Stimulated activated CD8-positive, alpha-beta memory T cell treated with anti-CD3 and anti-CD28 coated beads, Interleukin-12 subunit alpha, Interleukin-12 subunit beta, amount 100 ng/mL, for 1 hour (primary cell): ENCODE data around the gene PIERCE2.
"Not testable (repeated sequence)": the region's sequence is repeated elsewhere in the genome, so short reads cannot be mapped to it uniquely, and the experiment has no call there.

Experiments used
- DNase-seq: peaks from one replicate; pipeline ENCODE4 v3.0.0-alpha.2; 2020; ENCODE audit warnings: low read depth

Gene PIERCE2

DNA sequence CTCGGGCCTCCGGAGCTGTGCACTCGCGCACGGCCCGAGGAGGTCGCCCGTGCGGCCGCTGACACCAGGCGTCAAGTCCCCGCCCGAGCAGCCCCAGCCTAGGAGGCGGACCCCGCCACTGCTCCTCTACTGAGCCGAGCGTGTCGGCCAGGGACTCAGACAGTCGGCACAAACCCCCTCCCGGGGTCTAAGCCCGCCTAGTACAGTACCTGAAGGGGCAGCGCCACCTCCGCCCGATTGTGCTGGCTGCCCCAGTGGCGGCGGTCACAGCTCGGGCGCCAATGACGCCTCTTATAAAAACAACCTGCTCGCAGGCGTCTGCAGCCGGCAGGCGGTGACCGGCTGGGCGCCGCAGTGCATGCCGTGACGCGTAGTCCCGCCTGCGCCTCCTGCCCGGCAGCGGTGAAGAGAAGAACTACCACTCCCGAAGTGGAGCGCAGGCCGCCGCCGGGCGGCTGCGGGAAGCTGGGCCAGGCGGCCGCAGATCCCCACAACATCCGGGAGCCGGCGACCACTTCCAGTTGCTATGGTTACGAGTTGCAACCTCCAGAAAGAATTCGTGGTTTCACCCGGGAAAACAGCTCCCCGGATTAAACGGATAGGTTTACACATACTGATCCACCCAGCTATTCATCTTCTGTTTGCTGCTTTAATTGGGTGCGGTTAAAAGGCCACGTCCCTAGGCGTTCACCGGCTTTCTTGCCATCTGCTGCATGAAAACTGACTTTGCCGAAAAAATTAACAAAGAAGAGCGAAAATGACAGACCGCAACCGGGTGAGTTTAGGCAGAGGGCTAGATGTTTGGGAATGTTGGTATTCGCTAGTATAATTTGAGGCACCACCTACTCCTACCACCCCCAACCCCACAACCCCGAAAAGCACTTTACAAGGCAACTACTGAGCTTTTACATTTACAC lies at the start of gene PIERCE2, which contains the start of gene CCPG1:
Gene PIERCE2, plus strand, starts transcription at position 484 of the 917 bp plus-strand sequence. Its CDS starts 274 bp downstream, at position 758.
Gene CCPG1, minus strand, starts transcription at position 348 of the 917 bp plus-strand sequence. CDS start 18,935 bp downstream, outside the sequence.
- peak; percentile 71 for DNase-seq

- no peak for DNase-seq
Measured at GRCh38 chr15:55360256-55360655, 48.0 kb upstream of the PIERCE2 start.

DNA sequence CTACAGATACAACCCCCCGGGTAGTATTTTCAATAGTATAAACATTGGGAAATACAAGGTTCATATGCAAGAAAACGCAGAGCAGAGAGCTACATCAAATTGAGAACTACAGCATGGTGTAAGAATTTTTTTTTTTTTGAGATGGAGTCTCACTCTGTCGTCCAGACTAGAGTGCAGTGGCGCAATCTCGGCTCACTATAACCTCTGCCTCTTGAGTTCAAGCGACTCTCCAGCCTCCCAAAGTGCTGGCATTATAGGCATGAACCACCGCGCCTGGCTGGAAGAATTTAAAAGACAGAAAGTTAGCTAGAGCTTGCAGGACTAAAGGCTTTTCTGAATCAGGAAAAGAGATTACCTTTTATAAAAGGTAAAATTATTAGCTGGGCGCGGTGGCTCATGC lies 47.2 kb upstream of the PIERCE2 start:
- no peak for DNase-seq

GRCh38 chr15:55362641-55363040 lies 45.7 kb upstream of the PIERCE2 start:
- no peak for DNase-seq

DNA sequence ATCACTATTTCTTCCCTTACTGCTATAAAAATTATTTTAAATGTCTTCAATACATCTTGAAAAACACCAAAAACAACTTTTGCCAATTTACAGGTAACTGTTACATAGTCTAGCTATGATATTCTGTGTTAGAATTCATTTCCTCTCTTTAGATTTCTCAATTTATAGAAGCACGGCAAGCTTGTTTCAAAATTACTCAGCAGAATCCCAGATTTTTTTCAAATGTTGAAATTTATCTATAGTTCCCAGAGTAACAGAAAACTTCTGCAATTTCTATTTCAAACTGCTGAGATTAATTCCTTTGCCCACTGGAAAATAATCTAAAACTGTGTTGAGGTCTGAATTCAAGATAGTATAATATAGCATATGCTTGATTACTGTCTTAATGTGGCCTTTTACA lies 41.3 kb upstream of the PIERCE2 start:
- DNase-seq, result no peak

DNA sequence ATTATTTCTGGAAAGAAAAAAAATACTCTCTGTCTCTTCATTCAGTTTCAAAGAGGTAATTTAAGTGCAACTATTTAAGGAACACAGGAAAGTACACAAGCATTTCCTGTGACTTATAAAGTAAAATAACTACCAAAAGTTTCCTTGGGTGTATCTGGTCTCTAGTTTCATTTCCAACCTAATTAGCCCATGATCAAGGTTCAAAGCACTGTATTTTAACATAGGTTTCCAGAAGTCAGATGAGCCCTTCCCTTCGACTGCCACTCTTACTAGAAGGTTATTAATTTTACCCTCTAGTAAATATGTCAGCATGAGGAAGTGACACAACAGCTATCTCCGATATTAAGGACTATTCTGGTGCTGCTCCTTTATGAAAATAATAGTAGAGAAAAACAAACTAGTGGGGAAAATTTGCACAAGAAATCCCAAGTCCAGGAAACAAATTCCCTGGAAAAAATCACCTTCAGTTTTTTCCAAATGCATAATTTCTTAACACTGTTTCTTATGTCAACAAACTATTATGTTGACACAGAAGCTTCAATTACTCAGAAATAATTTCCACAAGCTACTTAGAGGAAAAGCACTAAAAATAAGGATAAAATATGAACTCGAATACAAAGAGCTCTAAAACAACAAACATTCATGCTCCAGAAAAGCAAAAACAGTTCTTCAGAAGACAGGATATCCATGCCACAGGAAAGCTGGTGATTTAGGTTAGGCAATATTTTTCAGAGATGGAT lies 35.4 kb upstream of the PIERCE2 start:
- no peak for DNase-seq

DNA sequence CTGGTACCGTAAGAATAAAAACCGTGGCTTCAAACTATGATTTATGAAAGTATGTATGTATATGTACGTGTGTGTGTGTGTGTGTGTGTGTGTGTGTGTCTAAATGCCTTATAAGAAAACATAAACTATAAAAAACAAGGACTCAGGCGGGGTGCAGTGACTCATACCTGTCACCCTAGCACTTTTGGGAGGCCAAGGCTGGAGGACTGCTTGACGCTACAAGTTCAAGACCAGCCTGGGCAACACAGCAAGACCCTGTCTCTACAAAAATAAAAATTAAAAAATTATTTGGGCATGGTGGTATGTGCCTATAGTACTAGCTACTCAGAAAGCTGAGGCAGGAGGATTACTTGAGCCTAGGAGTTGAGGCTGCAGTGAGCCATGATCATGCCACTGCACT lies 29.2 kb upstream of the PIERCE2 start:
- no peak for DNase-seq

DNA sequence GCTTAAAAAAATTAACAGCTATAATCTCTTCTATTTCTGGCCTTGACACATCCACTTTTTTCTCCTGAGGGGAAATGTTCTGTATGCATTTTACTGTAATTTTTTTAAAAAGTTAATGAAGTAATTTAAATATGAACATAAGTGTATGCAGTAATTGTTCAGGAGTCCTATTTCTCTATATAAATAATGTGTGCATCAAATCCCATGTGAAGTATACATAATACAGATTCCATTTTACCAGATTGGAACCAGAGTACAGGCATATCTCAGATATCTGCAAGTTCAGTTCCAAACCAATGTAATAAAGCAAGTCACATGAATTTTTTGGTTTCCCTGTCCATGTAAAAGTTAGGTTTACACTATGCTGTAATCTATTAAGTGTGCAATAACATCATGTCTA lies 26.7 kb upstream of the PIERCE2 start:
- DNase-seq, result no peak

DNA sequence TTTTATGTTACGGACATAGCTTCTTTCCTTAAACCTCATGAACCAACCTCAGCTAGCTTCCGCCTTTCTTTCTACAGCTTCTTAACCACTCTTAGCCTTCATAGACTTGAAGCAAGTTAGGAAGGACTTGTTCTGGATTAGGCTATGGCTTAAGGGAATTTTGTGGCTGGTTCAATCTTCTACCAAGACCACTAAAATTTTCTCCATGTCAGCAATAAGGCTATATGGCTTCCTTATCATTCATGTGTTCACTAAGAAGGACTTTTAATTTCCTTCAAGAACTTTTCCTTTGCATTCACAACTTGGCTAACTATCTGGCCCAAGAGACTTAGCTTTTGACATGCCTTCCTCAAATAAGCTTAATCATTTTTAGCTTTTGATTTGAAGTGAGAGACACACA lies 24.6 kb upstream of the PIERCE2 start:
- no peak for DNase-seq

GRCh38 chr15:55387027-55387426 lies 21.3 kb upstream of the PIERCE2 start:
- DNase-seq, result no peak

DNA sequence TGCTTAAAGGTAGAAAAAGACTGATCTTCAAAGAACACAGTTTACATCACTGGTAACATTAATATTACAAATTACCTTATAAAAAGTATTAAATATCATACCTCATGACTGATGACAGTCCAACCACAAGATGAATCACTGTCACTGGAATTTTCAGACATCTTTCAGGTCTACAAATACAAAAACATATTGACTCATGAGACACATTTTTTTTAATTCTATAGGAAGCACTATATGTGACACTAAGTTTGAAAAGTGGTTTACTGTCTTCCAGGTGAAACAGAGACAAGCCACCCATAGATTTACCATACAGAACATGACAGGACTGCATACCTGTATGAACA lies 19.1 kb upstream of the PIERCE2 start:
- DNase-seq, result no peak

DNA sequence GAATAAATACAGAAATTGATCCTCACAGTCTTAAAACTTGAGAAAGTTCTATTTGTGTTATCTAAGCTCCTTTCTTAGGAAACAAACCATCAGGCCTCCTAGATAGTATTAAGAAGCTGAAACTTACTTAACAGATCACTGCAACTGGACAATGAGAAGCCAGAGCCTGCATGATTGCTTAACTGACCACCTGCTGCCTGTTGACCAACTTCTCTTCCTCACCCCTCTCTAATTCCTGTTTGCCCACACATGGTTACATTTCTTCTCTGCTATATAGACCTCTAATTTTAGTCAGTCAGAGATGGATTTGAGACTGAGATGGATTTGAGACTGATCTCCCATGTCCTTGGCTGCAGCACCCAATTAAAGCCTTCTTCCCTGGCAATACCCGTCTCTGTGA lies 13.6 kb upstream of the PIERCE2 start:
- no peak for DNase-seq

DNA sequence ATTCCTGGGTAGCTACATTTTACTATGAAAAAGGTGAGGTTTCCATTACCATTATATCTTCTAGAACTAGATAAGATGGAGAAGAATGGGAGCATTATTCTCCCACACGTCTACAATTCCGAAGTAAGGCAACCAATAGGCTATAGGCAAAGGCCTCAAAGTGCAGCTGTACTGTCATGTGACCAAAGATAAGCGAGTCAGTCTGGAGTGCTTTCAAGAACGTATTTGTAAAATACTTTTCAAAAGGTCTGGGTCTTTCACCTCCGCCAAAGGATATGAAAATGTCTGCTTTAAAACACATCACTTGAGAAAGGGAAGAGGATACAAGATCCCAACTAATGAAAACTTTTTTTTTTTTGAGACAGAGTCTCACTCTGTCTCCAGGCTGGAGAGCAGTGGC lies 10.1 kb upstream of the PIERCE2 start:
- no peak for DNase-seq

- not testable (repeated sequence) for DNase-seq
Measured at GRCh38 chr15:55400050-55400449, 8.2 kb upstream of the PIERCE2 start.

GRCh38 chr15:55401786-55402246 lies 6.5 kb upstream of the PIERCE2 start:
- no peak for DNase-seq

GRCh38 chr15:55402707-55403106 lies 5.6 kb upstream of the PIERCE2 start:
- DNase-seq, result no peak

DNA sequence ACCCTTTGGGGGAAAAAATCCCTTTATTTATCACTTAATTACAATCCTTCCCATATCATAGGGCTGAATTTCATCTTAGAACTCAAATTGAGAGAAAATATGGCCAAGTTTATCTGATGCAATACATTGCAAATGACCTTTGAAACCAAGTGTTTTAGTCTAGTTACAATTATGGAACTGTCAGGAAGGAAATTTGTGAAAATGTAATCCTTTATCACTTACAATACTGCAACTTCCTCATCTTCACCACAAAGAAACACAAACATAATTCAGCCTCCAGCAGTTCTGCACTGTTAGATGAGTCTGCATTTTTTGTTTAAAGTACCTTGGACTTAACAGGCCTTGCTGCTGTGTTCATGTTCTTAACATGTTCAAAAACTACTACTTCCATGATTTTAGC lies 4.8 kb upstream of the PIERCE2 start:
- no peak for DNase-seq

DNA sequence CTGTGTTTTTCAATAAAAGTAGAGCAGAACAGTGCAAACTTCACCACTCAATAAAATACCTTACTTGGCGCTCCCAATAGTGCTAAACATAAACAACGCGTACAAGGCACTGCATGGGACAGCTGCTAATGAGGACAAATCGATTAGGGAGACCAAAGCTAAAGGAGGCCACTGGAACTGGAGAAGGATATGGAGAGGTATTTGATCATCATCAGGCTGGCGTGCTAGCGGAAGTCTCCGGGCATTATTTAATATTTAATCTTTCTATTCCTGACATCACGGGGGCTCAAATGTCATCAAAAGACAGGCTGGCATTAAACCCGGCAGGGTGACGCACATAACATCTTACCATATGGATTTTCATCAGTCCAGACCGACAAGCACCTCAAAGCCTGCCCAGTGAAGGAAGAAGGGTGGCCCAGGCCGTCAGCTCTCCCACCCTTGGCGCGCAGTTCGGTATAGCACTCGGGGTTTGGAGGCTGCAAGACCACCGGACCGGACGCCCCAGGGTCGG lies 740 bp upstream of the PIERCE2 start:
- DNase-seq, result no peak

GRCh38 chr15:55408976-55409375 lies 681 bp downstream of the PIERCE2 start:
- DNase-seq, result not testable (repeated sequence)

- DNase-seq, result not testable (repeated sequence)
Measured at GRCh38 chr15:55417678-55418077, 9.4 kb downstream of the PIERCE2 start.

DNA sequence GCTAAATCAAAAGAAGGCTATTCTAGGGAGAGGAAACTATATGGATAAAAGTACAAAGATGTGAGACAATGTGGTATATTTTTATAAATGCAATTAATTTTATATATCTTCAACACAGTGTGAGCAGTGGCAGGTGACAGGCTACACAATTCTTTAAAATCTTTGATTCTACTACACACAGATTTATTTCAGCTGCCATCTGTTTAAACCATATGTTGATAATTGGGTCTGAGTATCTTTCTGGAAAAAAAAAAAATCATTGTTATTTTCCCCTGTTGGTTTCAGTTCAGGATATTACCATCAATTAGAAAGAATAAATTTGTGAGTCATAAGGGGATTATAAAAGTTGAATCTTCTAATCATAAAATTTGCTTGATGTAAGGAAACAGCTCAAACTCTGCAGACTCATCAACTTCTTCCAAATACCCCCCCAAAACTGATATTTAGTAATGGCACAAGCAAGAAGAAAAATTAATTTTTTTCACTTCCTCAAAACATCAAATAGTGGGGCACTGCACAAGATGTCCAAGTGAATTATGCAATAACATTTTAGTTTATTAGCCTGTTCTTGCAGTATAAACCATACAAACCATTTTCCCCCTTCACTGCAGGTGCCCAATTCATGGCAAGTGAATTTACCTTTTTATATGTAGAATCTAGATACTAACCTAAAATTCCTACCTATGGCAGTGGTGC lies 12.0 kb downstream of the PIERCE2 start:
- DNase-seq, result no peak

- DNase-seq, result no peak
Measured at GRCh38 chr15:55422089-55422488, 13.8 kb downstream of the PIERCE2 start.
